Left ventricle myocardium inferior (tissue), 1 donor: ENCODE results near the gene PITPNM3. TPM values are rescaled to one million over a fixed set of nuclear protein-coding genes. Genes with fewer than 3 reads are reported as not detected.
"Not testable (repeated sequence)": the region's sequence is repeated elsewhere in the genome, so short reads cannot be mapped to it uniquely, and the experiment has no call there.

ENCODE experiments used
- DNase-seq: peaks from one replicate; pipeline ENCODE4 v3.0.0-alpha.2; 2020
- H3K27ac ChIP-seq: fragments of 200-600 bp; replicated peaks from 2 replicates; pipeline ENCODE4 v1.8.0; 2021
- H3K27me3 ChIP-seq: fragments of 200-600 bp; 2 replicates; pipeline ENCODE4 v1.8.0; 2021; ENCODE audit warnings: low read depth
- H3K36me3 ChIP-seq: fragments of 200-600 bp; 2 replicates; pipeline ENCODE4 v1.8.0; 2021
- H3K4me1 ChIP-seq: fragments of 200-600 bp; 2 replicates; pipeline ENCODE4 v1.8.0; 2021
- H3K4me3 ChIP-seq: fragments of 200-600 bp; 2 replicates; pipeline ENCODE4 v1.8.0; 2021; ENCODE audit warnings: mild to moderate bottlenecking, moderate library complexity
- H3K9me3 ChIP-seq: fragments of 200-600 bp; replicated peaks from 2 replicates; pipeline ENCODE4 v1.8.0; 2021
- intact Hi-C: fragments of 100-400 bp; cut with micrococcal nuclease; formaldehyde crosslinking; loops from one replicate; pipeline ENCODE4 v1.11.0; 2022
- total RNA-seq: library from RNA; stranded (reverse); fragmentation: NEBNext Ultra II Directional; extraction: Animal tissue kit (Norgen Biotek cat#: 25700); gene quantifications from one replicate; pipeline ENCODE4 v1.2.1, GENCODE V29; 2021
- TF ChIP-seq, protein P1 (sequence below): fragments of 200-600 bp; IDR thresholded peaks from 2 replicates; pipeline ENCODE4 v1.8.0; 2021; ENCODE audit warnings: antibody characterized with exemption, mild to moderate bottlenecking, borderline replicate concordance
- donor health status: DM: no; HTN: yes; CAD: no; lungs with severe emphysema.

PITPNM3 gene
- total RNA-seq, 1 donor from 2014 or later: 0.36 TPM

DNA sequence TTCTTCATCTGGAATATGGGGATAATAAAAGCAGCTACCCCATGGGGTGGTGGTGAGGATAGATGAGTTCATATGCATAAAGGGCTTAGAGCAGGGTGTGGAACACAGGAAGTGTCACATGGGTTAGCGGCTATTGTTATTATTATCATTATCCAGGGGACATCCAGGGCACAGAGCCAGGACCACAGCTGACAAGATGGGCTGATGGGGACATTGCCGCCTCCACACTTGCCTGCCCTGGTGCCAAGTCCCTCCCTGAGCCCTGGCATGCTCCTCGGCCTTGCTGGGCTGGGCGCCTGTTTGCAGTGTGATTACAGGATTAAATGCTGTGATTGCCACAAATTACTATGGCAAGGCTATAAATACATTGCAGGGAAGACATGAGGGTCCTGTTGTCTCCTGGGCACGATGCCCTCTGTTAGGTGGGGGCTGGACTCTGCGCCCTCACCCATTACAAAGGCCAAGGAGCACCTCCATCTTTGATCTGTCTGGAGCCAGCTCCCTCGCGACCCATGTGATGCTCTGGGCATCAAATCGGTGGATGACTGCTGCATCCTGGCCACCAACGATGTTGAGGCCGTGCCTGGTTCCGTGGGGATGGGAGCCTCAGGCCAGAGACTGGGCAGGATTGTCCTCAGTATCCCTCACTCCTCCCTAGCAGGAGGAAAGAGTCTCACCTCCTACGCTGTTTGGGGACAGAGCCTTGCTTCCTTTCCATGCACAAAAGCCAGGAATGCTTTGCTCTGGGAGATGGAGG is 68.9 kb downstream of the PITPNM3 start:
- no peaks in the 10 kb centered on the region for H3K36me3 ChIP-seq
- H3K27ac ChIP-seq: no peak overlapping the region
- no peak for DNase-seq
- H3K27me3 ChIP-seq: peaks cover 73% of the 10 kb centered on the region
- intact Hi-C loops: no loop called here
- no peaks in the 10 kb centered on the region for H3K9me3 ChIP-seq
- no peaks in the 10 kb centered on the region for H3K4me1 ChIP-seq
- no peak overlapping the region for H3K4me3 ChIP-seq
- TF ChIP-seq, protein P1, sequence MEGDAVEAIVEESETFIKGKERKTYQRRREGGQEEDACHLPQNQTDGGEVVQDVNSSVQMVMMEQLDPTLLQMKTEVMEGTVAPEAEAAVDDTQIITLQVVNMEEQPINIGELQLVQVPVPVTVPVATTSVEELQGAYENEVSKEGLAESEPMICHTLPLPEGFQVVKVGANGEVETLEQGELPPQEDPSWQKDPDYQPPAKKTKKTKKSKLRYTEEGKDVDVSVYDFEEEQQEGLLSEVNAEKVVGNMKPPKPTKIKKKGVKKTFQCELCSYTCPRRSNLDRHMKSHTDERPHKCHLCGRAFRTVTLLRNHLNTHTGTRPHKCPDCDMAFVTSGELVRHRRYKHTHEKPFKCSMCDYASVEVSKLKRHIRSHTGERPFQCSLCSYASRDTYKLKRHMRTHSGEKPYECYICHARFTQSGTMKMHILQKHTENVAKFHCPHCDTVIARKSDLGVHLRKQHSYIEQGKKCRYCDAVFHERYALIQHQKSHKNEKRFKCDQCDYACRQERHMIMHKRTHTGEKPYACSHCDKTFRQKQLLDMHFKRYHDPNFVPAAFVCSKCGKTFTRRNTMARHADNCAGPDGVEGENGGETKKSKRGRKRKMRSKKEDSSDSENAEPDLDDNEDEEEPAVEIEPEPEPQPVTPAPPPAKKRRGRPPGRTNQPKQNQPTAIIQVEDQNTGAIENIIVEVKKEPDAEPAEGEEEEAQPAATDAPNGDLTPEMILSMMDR: no peak

- Histone ChIP-seq H3K4me1 (no peaks in the 10 kb centered on the region), H3K27me3 (peaks cover 77% of the 10 kb centered on the region), H3K27ac (no peak overlapping the region), H3K36me3 (no peaks in the 10 kb centered on the region), H3K9me3 (no peaks in the 10 kb centered on the region), H3K4me3 (no peak overlapping the region)
- no peak for DNase-seq
- intact Hi-C loops: no loop called here
- TF ChIP-seq, protein P1: no peak
Observed at GRCh38 chr17:6485646-6486412, 70.5 kb downstream of the PITPNM3 start.

DNA sequence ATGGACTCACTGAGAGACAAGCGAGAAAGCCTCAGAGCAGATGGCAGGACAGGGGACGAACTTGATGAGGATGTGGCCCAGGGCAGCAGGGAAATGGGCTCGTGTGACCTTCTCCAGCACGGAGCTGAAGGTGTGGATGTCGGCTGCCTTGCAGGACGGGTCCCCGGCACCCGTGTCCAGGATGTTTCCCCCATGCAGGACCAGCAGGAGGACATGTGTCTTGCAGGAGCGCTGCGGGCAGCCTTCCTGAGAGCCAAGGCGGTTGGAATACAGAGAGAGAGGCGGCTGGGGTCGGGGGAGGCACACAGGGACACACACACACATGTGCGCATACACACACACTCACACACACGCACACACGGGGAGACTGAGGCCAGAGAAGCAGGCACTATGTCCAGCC is 72.8 kb downstream of the PITPNM3 start:
- no peak overlapping the region for H3K27ac ChIP-seq
- H3K4me1 ChIP-seq: no peaks in the 10 kb centered on the region
- DNase-seq: no peak
- no peaks in the 10 kb centered on the region for H3K9me3 ChIP-seq
- intact Hi-C loops: no loop called here
- peaks cover 79% of the 10 kb centered on the region for H3K27me3 ChIP-seq
- no peak overlapping the region for H3K4me3 ChIP-seq
- TF ChIP-seq, protein P1: no peak
- H3K36me3 ChIP-seq: no peaks in the 10 kb centered on the region

GRCh38 chr17:6482796-6483195 is 73.6 kb downstream of the PITPNM3 start:
- H3K4me3 ChIP-seq, DNase-seq, intact Hi-C loops, H3K36me3 ChIP-seq, H3K4me1 ChIP-seq, H3K9me3 ChIP-seq, H3K27ac ChIP-seq: not testable (repeated sequence)
- H3K27me3 ChIP-seq: peaks cover 75% of the 10 kb centered on the region

DNA sequence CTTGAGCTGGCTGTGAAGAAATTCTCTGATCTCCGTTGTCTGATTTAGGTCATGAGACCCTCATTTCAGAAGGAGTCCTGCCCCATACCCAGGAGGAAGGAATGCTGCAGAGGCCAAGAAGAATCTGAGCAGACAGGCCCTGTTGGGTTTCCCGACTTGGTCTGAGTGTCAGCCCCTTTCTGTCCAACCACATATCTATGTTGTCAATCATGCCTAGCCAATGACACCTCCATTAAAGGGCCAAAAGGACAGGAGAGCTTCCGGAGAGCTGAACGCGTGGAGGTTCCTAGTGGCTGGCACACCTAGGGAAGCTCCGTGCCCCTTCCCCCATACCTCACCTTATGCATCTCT is 74.3 kb downstream of the PITPNM3 start:
- H3K9me3 ChIP-seq: no peaks in the 10 kb centered on the region
- no peaks in the 10 kb centered on the region for H3K36me3 ChIP-seq
- no peaks in the 10 kb centered on the region for H3K4me1 ChIP-seq
- DNase-seq: no peak
- H3K27me3 ChIP-seq: peaks cover 69% of the 10 kb centered on the region
- TF ChIP-seq, protein P1: no peak
- no peak overlapping the region for H3K4me3 ChIP-seq
- intact Hi-C loops: no loop called here
- H3K27ac ChIP-seq: no peak overlapping the region

GRCh38 chr17:6480303-6480675 is 76.1 kb downstream of the PITPNM3 start:
- H3K36me3 ChIP-seq: no peaks in the 10 kb centered on the region
- TF ChIP-seq, protein P1: no peak
- H3K27ac ChIP-seq: no peak overlapping the region
- H3K4me3 ChIP-seq: no peak overlapping the region
- H3K27me3 ChIP-seq: peaks cover 52% of the 10 kb centered on the region
- intact Hi-C loops: no loop called here
- H3K9me3 ChIP-seq: no peaks in the 10 kb centered on the region
- H3K4me1 ChIP-seq: no peaks in the 10 kb centered on the region
- no peak for DNase-seq
